H7 (cell line): ENCODE results near the gene BAIAP3. TPM values are rescaled to one million over a fixed set of nuclear protein-coding genes. Genes with fewer than 3 reads are reported as not detected.

Experiments
- total RNA-seq: library from RNA; depleted of rRNA; stranded (reverse); fragments of >200 nt; shearing (Covaris generic); gene quantifications from 2 replicates; pipeline ENCODE4 v1.2.3, GENCODE V29; 2014; rRNA removed

The BAIAP3 gene
- total RNA-seq, 1 experiment from 2014 or later, result 2.6 TPM

Other genes with a start within 250 kb of the BAIAP3 start
- gene C1QTNF8, start 237.4 kb upstream of the BAIAP3 start, total RNA-seq, result not detected in 2 replicates
- 24.8 and 27.3 TPM in 2 replicates for gene CACNA1H, start 180.5 kb upstream of the BAIAP3 start, total RNA-seq
- not detected in 2 replicates for gene TPSG1, start 108.4 kb upstream of the BAIAP3 start, total RNA-seq
- not detected in 2 replicates for gene TPSB2, start 103.5 kb upstream of the BAIAP3 start, total RNA-seq
- gene TPSAB1, start 92.9 kb upstream of the BAIAP3 start, total RNA-seq, result not detected in 2 replicates
- gene TPSD1, start 77.6 kb upstream of the BAIAP3 start, total RNA-seq, result not detected in 2 replicates
- 79.9 and 80.2 TPM in 2 replicates for gene UBE2I, start 24.0 kb upstream of the BAIAP3 start, total RNA-seq
- gene TSR3, start 18.2 kb downstream of the BAIAP3 start, total RNA-seq, result 87.7 and 99.4 TPM in 2 replicates
- gene GNPTG, start 18.3 kb downstream of the BAIAP3 start, total RNA-seq, result 16.2 and 21.5 TPM in 2 replicates
- 22.0 and 24.3 TPM in 2 replicates for gene UNKL, start 81.1 kb downstream of the BAIAP3 start, total RNA-seq
- gene UQCC4, start 87.1 kb downstream of the BAIAP3 start, total RNA-seq, result 30.0 and 32.8 TPM in 2 replicates
- not detected in 2 replicates for gene PERCC1, start 97.4 kb downstream of the BAIAP3 start, total RNA-seq
- 0.11 TPM in 1 of 2 replicates, not detected in the other for gene CCDC154, start 110.9 kb downstream of the BAIAP3 start, total RNA-seq
- gene CLCN7, start 141.4 kb downstream of the BAIAP3 start, total RNA-seq, result 39.1 and 42.6 TPM in 2 replicates
- gene PTX4, start 155.3 kb downstream of the BAIAP3 start, total RNA-seq, result not detected in 2 replicates
- gene TELO2, start 159.7 kb downstream of the BAIAP3 start, total RNA-seq, result 50.2 and 60.3 TPM in 2 replicates
- gene TMEM204, start 200.0 kb downstream of the BAIAP3 start, total RNA-seq, result 0.42 TPM in 1 of 2 replicates, not detected in the other